C4-2B (cell line): Measurements from ENCODE around the gene RASSF7.

ENCODE experiments used
- ZFX ChIP-seq: fragments of 450-650 bp; IDR thresholded peaks from 2 replicates; pipeline ENCODE4 v1.6.1; 2017
- TF ChIP-seq, protein P1 (sequence below): fragments of 450-650 bp; conservative IDR thresholded peaks from 2 replicates; pipeline ENCODE4 v1.5.1; 2017; ENCODE audit warnings: mild to moderate bottlenecking

DNA sequence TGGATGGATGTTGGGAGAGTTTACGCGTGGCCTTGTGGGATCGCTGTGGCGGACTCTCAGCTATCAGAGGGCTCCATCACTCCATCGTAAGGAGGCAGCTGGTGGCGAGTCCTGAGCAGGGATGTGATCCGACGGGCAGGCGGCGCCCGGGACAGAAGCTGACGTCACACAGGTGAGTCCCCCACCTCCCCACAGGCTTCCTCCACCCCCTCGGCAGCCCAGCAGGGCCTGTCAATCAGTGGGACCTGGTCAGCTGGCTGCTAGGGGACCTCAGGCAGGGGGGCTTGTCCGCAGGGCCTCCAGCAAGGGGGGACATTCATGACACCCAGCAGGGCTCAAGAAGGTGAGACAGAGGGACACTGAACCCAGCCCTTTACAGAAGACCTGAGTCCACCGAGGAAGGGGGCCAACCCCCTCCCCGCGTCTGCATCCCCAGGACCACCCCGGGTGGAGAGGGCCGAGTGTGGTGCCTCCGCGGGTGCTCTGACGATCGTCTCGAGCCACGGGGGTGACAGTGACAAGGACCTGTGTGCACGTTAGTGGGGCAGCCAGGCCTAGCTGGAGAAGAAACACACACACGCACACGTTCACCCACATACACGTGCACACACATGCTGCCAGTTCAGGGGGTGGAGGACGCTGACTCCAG lies 32.5 kb upstream of the RASSF7 start:
- TF ChIP-seq, protein P1, sequence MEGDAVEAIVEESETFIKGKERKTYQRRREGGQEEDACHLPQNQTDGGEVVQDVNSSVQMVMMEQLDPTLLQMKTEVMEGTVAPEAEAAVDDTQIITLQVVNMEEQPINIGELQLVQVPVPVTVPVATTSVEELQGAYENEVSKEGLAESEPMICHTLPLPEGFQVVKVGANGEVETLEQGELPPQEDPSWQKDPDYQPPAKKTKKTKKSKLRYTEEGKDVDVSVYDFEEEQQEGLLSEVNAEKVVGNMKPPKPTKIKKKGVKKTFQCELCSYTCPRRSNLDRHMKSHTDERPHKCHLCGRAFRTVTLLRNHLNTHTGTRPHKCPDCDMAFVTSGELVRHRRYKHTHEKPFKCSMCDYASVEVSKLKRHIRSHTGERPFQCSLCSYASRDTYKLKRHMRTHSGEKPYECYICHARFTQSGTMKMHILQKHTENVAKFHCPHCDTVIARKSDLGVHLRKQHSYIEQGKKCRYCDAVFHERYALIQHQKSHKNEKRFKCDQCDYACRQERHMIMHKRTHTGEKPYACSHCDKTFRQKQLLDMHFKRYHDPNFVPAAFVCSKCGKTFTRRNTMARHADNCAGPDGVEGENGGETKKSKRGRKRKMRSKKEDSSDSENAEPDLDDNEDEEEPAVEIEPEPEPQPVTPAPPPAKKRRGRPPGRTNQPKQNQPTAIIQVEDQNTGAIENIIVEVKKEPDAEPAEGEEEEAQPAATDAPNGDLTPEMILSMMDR = no peak
- TF ChIP-seq ZFX = no peak
